Measurements from ENCODE around the gene TSPAN18.
A peak's percentile ranks its signal among the peaks of the same experiment; 100 is the strongest.

The TSPAN18 gene

GRCh38 chr11:44928816-44929215, 202.1 kb downstream of the TSPAN18 start:
- DNase-seq, result no peak

- peak; percentile 71 for DNase-seq
Observed at GRCh38 chr11:44930588-44931302, 204.0 kb downstream of the TSPAN18 start.

- DNase-seq, result peak; percentile 25
Observed at GRCh38 chr11:44931466-44931865, 204.7 kb downstream of the TSPAN18 start.

- DNase-seq, result no peak
Observed at GRCh38 chr11:44934110-44934509, 207.3 kb downstream of the TSPAN18 start.

- DNase-seq, result no peak
Observed at GRCh38 chr11:44934735-44935250, 208.0 kb downstream of the TSPAN18 start.

GRCh38 chr11:44936525-44936924, 209.8 kb downstream of the TSPAN18 start:
- DNase-seq, result peak; percentile 81

- peak; percentile 94 for DNase-seq
Observed at GRCh38 chr11:44936951-44937543, 210.3 kb downstream of the TSPAN18 start.

- DNase-seq, result no peak
Observed at GRCh38 chr11:44938066-44938691, 211.4 kb downstream of the TSPAN18 start.

GRCh38 chr11:44939673-44940395, 213.1 kb downstream of the TSPAN18 start:
- no peak for DNase-seq

- DNase-seq, result peak; percentile 27
Observed at GRCh38 chr11:44940404-44940803, 213.6 kb downstream of the TSPAN18 start.

GRCh38 chr11:44940835-44941234, 214.1 kb downstream of the TSPAN18 start:
- no peak for DNase-seq

- DNase-seq, result peak; percentile 39
Observed at GRCh38 chr11:44941259-44942021, 214.7 kb downstream of the TSPAN18 start.

GRCh38 chr11:44942029-44942955, 215.5 kb downstream of the TSPAN18 start:
- DNase-seq, result no peak

- peak; percentile 69 for DNase-seq
Observed at GRCh38 chr11:44943118-44943517, 216.4 kb downstream of the TSPAN18 start.

GRCh38 chr11:44943696-44944095, 216.9 kb downstream of the TSPAN18 start:
- peak; percentile 82 for DNase-seq

GRCh38 chr11:44944181-44944852, 217.6 kb downstream of the TSPAN18 start:
- peak; percentile 71 for DNase-seq

GRCh38 chr11:44944853-44945235, 218.1 kb downstream of the TSPAN18 start:
- peak; percentile 29 for DNase-seq

GRCh38 chr11:44945666-44946065, 218.9 kb downstream of the TSPAN18 start:
- no peak for DNase-seq

- DNase-seq, result no peak
Observed at GRCh38 chr11:44946263-44946662, 219.5 kb downstream of the TSPAN18 start.

GRCh38 chr11:44947114-44947513, 220.4 kb downstream of the TSPAN18 start:
- no peak for DNase-seq

GRCh38 chr11:44948155-44948554, 221.4 kb downstream of the TSPAN18 start:
- DNase-seq, result no peak
